H7 (cell line): Measurements from ENCODE around the gene BBLN. TPM values are rescaled to one million over a fixed set of nuclear protein-coding genes. Genes with fewer than 3 reads are reported as not detected.
A peak's percentile ranks its signal among the peaks of the same experiment; 100 is the strongest.

ENCODE experiments used
- DNase-seq: peaks from one replicate; pipeline ENCODE4 v3.0.0; 2012
- H3K27me3 ChIP-seq: 2 replicates; pipeline ENCODE4 v1.6.0; 2011; ENCODE audit warnings: mild to moderate bottlenecking, low read length; ENCODE audit not compliant: control insufficient read depth, insufficient read depth
- H3K36me3 ChIP-seq: replicated peaks from 2 replicates; pipeline ENCODE4 v1.5.1; 2011; ENCODE audit warnings: low read length; ENCODE audit not compliant: control insufficient read depth, insufficient read depth
- H3K4me3 ChIP-seq: 2 replicates; pipeline ENCODE4 v1.5.1; 2011; ENCODE audit warnings: low read depth, mild to moderate bottlenecking, control low read depth, low read length, moderate library complexity; ENCODE audit not compliant: insufficient read depth
- total RNA-seq: library from RNA; depleted of rRNA; stranded (reverse); fragments of >200 nt; shearing (Covaris generic); gene quantifications from 2 replicates; pipeline ENCODE4 v1.2.3, GENCODE V29; 2014

Gene BBLN
- total RNA-seq, 1 experiment from 2014 or later = 130 TPM

GRCh38 chr9:128160603-128160987 is 530 bp downstream of the BBLN start:
- Histone ChIP-seq H3K36me3 (peaks cover 10% of the 10 kb centered on the region), H3K4me3 (peak overlapping the region; percentile 94), H3K27me3 (no peaks in the 10 kb centered on the region)
- DNase-seq = peak; percentile 79

- Histone ChIP-seq H3K36me3 (peaks cover 11% of the 10 kb centered on the region), H3K27me3 (no peaks in the 10 kb centered on the region), H3K4me3 (no peak overlapping the region)
- DNase-seq = no peak
These were observed 1.3 kb downstream of the BBLN start for GRCh38 chr9:128161215-128161902.

- no peak overlapping the region for H3K4me3 ChIP-seq
These were observed 2.4 kb downstream of the BBLN start for GRCh38 chr9:128162215-128163026.

GRCh38 chr9:128163027-128163515 is 3.0 kb downstream of the BBLN start:
- Histone ChIP-seq H3K27me3 (no peaks in the 10 kb centered on the region), H3K4me3 (no peak overlapping the region), H3K36me3 (peaks cover 19% of the 10 kb centered on the region)
- DNase-seq = no peak

More at GRCh38 chr9:128162215-128163026, 2.4 kb downstream of the BBLN start:
- Histone ChIP-seq H3K27me3 (no peaks in the 10 kb centered on the region), H3K36me3 (peaks cover 19% of the 10 kb centered on the region)
- no peak for DNase-seq

GRCh38 chr9:128163523-128164306 is 3.6 kb downstream of the BBLN start:
- Histone ChIP-seq H3K36me3 (peaks cover 22% of the 10 kb centered on the region), H3K4me3 (no peak overlapping the region), H3K27me3 (no peaks in the 10 kb centered on the region)
- DNase-seq = no peak

GRCh38 chr9:128164307-128164885 is 4.3 kb downstream of the BBLN start:
- H3K4me3 ChIP-seq = no peak overlapping the region
- DNase-seq = no peak
- no peaks in the 10 kb centered on the region for H3K27me3 ChIP-seq
- peaks cover 25% of the 10 kb centered on the region for H3K36me3 ChIP-seq

- H3K36me3 ChIP-seq = peaks cover 29% of the 10 kb centered on the region
- H3K4me3 ChIP-seq = no peak overlapping the region
- no peak for DNase-seq
- no peaks in the 10 kb centered on the region for H3K27me3 ChIP-seq
These were observed 6.1 kb downstream of the BBLN start for GRCh38 chr9:128166169-128166568.

- no peak for DNase-seq
- Histone ChIP-seq H3K36me3 (peaks cover 29% of the 10 kb centered on the region), H3K27me3 (no peaks in the 10 kb centered on the region), H3K4me3 (no peak overlapping the region)
These were observed 7.1 kb downstream of the BBLN start for GRCh38 chr9:128167209-128167608.

- Histone ChIP-seq H3K36me3 (peaks cover 21% of the 10 kb centered on the region), H3K27me3 (no peaks in the 10 kb centered on the region), H3K4me3 (no peak overlapping the region)
- DNase-seq = no peak
These were observed 8.8 kb downstream of the BBLN start for GRCh38 chr9:128168731-128169308.

- Histone ChIP-seq H3K36me3 (peaks cover 20% of the 10 kb centered on the region), H3K27me3 (no peaks in the 10 kb centered on the region), H3K4me3 (no peak overlapping the region)
- no peak for DNase-seq
These were observed 9.4 kb downstream of the BBLN start for GRCh38 chr9:128169492-128169891.

- Histone ChIP-seq H3K27me3 (no peaks in the 10 kb centered on the region), H3K4me3 (no peak overlapping the region), H3K36me3 (peaks cover 20% of the 10 kb centered on the region)
- DNase-seq = no peak
These were observed 9.9 kb downstream of the BBLN start for GRCh38 chr9:128169925-128170324.

- no peak overlapping the region for H3K4me3 ChIP-seq
- H3K27me3 ChIP-seq = no peaks in the 10 kb centered on the region
- DNase-seq = no peak
- H3K36me3 ChIP-seq = peaks cover 31% of the 10 kb centered on the region
These were observed 14.0 kb downstream of the BBLN start for GRCh38 chr9:128174062-128174461.

- Histone ChIP-seq H3K27me3 (no peaks in the 10 kb centered on the region), H3K4me3 (no peak overlapping the region), H3K36me3 (peaks cover 30% of the 10 kb centered on the region)
- DNase-seq = no peak
These were observed 15.1 kb downstream of the BBLN start for GRCh38 chr9:128175102-128175563.

GRCh38 chr9:128175726-128176125 is 15.7 kb downstream of the BBLN start:
- Histone ChIP-seq H3K27me3 (no peaks in the 10 kb centered on the region), H3K36me3 (peaks cover 33% of the 10 kb centered on the region), H3K4me3 (no peak overlapping the region)
- DNase-seq = no peak
